ENCODE measurements around the gene ENOX1. TPM values are rescaled to one million over a fixed set of nuclear protein-coding genes. Genes with fewer than 3 reads are reported as not detected.
"Not testable (repeated sequence)": the region's sequence is repeated elsewhere in the genome, so short reads cannot be mapped to it uniquely, and the experiment has no call there.

Gene ENOX1
- total RNA-seq = 0.60 TPM
- long read RNA-seq, partial matches to known transcripts = 1 of 2 reads
- long read RNA-seq, other reads (novel, unspliced or antisense) = 1 of 2 reads

GRCh38 chr13:43786766-43787517 lies at the start of gene ENOX1:
TSS of gene ENOX1 (minus strand) at chr13:43786972.
- peak; percentile 47 for TF ChIP-seq CTCF (IDR thresholded peaks at IDR 0.05; ENCODE audit: borderline replicate concordance)
- Histone ChIP-seq H3K4me3 (peak within 1 kb of the TSS; percentile 85), H3K4me1 (peaks cover 56% of the 10 kb centered on the region), H3K9me3 (replicated peaks) (no peaks in the 10 kb centered on the region), H3K36me3 (no peaks in the 10 kb centered on the region), H3K27ac (replicated peaks) (peak within 1 kb of the TSS; percentile 88), H3K27me3 (ENCODE audit: low read depth) (peaks cover 29% of the 10 kb centered on the region)
- intact Hi-C loops (cut with micrococcal nuclease) = no loop called here
- peak; percentile 77 for DNase-seq

GRCh38 chr13:43835701-43836100 lies 48.9 kb upstream of the ENOX1 start:
- DNase-seq = no peak
- TF ChIP-seq CTCF (IDR thresholded peaks at IDR 0.05; ENCODE audit: borderline replicate concordance) = no peak
- intact Hi-C loops (cut with micrococcal nuclease) = no loop called here
- no peak overlapping the region for H3K4me3 ChIP-seq
- no peaks in the 10 kb centered on the region for H3K9me3 ChIP-seq (replicated peaks)
- no peak overlapping the region for H3K27ac ChIP-seq (replicated peaks)
- H3K36me3 ChIP-seq = no peaks in the 10 kb centered on the region
- no peaks in the 10 kb centered on the region for H3K27me3 ChIP-seq (ENCODE audit: low read depth)
- no peaks in the 10 kb centered on the region for H3K4me1 ChIP-seq

- TF ChIP-seq CTCF (IDR thresholded peaks at IDR 0.05; ENCODE audit: borderline replicate concordance) = no peak
- no peak overlapping the region for H3K4me3 ChIP-seq
- intact Hi-C loops (cut with micrococcal nuclease) = no loop called here
- no peaks in the 10 kb centered on the region for H3K4me1 ChIP-seq
- no peak for DNase-seq
- no peaks in the 10 kb centered on the region for H3K36me3 ChIP-seq
- no peak overlapping the region for H3K27ac ChIP-seq (replicated peaks)
- H3K9me3 ChIP-seq (replicated peaks) = no peaks in the 10 kb centered on the region
- H3K27me3 ChIP-seq (ENCODE audit: low read depth) = no peaks in the 10 kb centered on the region
Observed at GRCh38 chr13:43831088-43831487, 44.3 kb upstream of the ENOX1 start.

DNA sequence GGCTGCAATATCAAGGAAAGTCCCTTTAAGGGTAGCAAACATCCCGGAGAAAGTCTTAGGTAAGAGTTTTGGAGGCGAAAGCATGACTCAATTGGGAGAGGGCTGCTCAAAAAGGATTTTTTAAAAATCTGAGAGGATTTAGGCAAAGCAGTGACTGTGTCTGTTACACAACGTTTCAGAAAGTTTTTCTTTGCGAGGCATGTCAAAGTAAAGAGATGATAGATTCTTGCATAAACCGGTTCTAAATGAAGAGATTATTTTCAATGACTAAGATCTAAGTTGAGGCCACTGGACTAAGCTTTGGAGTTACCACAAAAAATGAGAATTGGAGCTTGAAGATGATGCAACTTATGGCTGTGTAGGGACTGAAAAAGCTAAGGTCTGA lies 43.7 kb upstream of the ENOX1 start:
- no peaks in the 10 kb centered on the region for H3K4me1 ChIP-seq
- H3K9me3 ChIP-seq (replicated peaks) = no peaks in the 10 kb centered on the region
- H3K36me3 ChIP-seq = no peaks in the 10 kb centered on the region
- no peak for DNase-seq
- no peak overlapping the region for H3K27ac ChIP-seq (replicated peaks)
- no peak overlapping the region for H3K4me3 ChIP-seq
- TF ChIP-seq CTCF (IDR thresholded peaks at IDR 0.05; ENCODE audit: borderline replicate concordance) = no peak
- no peaks in the 10 kb centered on the region for H3K27me3 ChIP-seq (ENCODE audit: low read depth)
- intact Hi-C loops (cut with micrococcal nuclease) = no loop called here

GRCh38 chr13:43824656-43825055 lies 37.9 kb upstream of the ENOX1 start:
- DNase-seq; H3K27me3 ChIP-seq (ENCODE audit: low read depth); H3K4me3 ChIP-seq; H3K36me3 ChIP-seq; H3K27ac ChIP-seq (replicated peaks); intact Hi-C loops (cut with micrococcal nuclease); H3K9me3 ChIP-seq (replicated peaks); H3K4me1 ChIP-seq: not testable (repeated sequence)

DNA sequence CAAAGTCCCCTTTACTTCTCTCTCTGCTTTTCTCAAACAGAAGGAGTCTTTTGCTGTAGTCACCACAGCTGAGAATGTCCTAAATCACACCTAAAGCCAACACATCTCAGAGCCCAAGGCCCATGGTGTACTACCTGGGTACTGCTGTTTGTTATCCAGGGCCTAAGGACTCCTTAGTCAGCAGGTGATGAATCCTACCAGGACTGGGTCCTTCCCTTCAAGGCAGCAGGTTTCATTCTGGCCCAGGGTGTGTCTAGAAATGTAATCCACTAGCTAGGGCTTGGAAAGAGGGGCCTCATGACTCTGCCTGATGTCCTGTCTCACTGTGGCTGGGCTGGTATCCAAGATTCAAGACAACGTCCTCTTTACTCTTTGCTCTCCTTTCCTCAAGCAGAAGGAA lies 36.2 kb upstream of the ENOX1 start:
- no peak for TF ChIP-seq CTCF (IDR thresholded peaks at IDR 0.05; ENCODE audit: borderline replicate concordance)
- intact Hi-C loops (cut with micrococcal nuclease) = no loop called here
- H3K36me3 ChIP-seq = no peaks in the 10 kb centered on the region
- no peaks in the 10 kb centered on the region for H3K9me3 ChIP-seq (replicated peaks)
- H3K27me3 ChIP-seq (ENCODE audit: low read depth) = no peaks in the 10 kb centered on the region
- H3K27ac ChIP-seq (replicated peaks) = no peak overlapping the region
- DNase-seq = no peak
- H3K4me1 ChIP-seq = no peaks in the 10 kb centered on the region
- no peak overlapping the region for H3K4me3 ChIP-seq
